D721Med (cell line): ENCODE data around the gene SDC4.

ENCODE experiments used
- DNase-seq: peaks from one replicate; pipeline ENCODE4 v3.0.0; 2011; ENCODE audit warnings: low spot score; ENCODE audit not compliant: insufficient read length
- FAIRE-seq: peaks from 2 replicates; lab custom pipeline; 2011; peaks lifted over from hg19 to GRCh38; lab: Jason Lieb, UNC
- TF ChIP-seq, protein P1 (sequence below): IDR thresholded peaks from 2 replicates; pipeline ENCODE4 v1.5.1; 2012; ENCODE audit warnings: mild to moderate bottlenecking, control low read depth; ENCODE audit not compliant: insufficient read depth; ENCODE audit errors: missing control alignments

Gene SDC4

GRCh38 chr20:45316150-45317080, 31.8 kb downstream of the SDC4 start:
- TF ChIP-seq, protein P1, sequence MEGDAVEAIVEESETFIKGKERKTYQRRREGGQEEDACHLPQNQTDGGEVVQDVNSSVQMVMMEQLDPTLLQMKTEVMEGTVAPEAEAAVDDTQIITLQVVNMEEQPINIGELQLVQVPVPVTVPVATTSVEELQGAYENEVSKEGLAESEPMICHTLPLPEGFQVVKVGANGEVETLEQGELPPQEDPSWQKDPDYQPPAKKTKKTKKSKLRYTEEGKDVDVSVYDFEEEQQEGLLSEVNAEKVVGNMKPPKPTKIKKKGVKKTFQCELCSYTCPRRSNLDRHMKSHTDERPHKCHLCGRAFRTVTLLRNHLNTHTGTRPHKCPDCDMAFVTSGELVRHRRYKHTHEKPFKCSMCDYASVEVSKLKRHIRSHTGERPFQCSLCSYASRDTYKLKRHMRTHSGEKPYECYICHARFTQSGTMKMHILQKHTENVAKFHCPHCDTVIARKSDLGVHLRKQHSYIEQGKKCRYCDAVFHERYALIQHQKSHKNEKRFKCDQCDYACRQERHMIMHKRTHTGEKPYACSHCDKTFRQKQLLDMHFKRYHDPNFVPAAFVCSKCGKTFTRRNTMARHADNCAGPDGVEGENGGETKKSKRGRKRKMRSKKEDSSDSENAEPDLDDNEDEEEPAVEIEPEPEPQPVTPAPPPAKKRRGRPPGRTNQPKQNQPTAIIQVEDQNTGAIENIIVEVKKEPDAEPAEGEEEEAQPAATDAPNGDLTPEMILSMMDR: no peak
- FAIRE-seq (no peak), DNase-seq (no peak)

DNA sequence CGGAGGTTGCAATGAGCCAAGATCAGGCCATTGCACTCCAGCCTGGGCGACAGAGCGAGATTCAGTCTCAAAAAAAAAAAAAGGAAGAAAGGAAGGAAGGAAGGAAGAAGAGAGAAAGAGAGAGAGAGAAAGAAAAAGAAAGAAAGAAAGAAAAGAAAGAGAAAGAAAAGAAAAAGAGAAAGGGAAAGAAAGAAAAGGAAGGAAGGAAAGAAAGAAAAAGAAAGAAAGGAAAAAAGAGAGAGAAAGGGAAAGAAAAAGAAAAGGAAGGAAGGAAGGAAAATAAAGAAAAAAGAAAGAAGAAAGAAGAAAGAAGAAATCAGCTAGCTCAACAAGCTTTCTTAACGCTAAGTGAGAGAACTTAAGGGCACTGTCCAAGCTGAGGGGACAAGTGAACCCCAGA, 32.6 kb downstream of the SDC4 start:
- FAIRE-seq (no peak), DNase-seq (no peak)
- TF ChIP-seq, protein P1: no peak

- FAIRE-seq: no peak
- TF ChIP-seq, protein P1: no peak
Measured at GRCh38 chr20:45313943-45314342, 34.3 kb downstream of the SDC4 start.

DNA sequence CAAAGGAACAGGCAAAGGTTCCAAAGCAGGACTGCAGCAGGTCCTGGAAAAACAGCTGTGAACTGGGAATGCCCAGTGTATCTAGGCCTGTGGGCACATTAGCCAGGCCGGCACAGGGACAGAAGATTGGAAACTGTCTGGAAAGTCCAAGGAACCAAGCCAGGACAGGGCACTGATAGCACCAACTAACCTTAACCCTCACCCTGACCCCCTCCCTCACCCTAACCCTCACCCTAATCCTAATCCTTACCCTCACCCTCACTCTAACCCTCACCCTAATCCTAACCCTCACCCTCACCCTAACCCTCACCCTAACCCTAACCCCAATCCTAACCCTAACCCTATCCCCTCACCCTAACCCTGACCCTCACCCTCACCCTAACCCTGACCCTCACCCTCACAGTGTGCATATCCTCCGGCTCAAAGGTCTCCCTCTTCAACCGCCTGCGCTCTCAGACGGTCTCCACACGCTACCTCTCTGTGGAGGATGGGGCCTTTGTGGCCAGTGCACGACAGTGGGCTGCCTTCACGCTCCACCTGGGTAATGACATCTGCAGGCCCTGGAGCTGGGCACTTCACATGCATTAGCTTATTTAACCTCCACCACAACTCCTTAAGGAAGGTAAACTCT, 35.0 kb downstream of the SDC4 start:
- DNase-seq (no peak), FAIRE-seq (no peak)
- TF ChIP-seq, protein P1: no peak

More at GRCh38 chr20:45313943-45314342, 34.3 kb downstream of the SDC4 start:
- no peak for DNase-seq

- DNase-seq (no peak), FAIRE-seq (no peak)
- TF ChIP-seq, protein P1: no peak
Measured at GRCh38 chr20:45312241-45312640, 36.0 kb downstream of the SDC4 start.

GRCh38 chr20:45311589-45312211, 36.5 kb downstream of the SDC4 start:
- TF ChIP-seq, protein P1: peak; percentile 67
- DNase-seq: peak; percentile 82
- no peak for FAIRE-seq
